ENCODE data around the gene CPA3. TPM values are rescaled to one million over a fixed set of nuclear protein-coding genes. Genes with fewer than 3 reads are reported as not detected.

The CPA3 gene
- total RNA-seq, 2 donors from 2014 or later, result 0.57 TPM; not detected in 1

- Mint-ChIP-seq H3K4me1 (no peaks in the 10 kb centered on the region), H3K27me3 (peaks cover 1% of the 10 kb centered on the region), H3K4me3 (no peak overlapping the region), H3K36me3 (ENCODE audit: low read depth) (no peaks in the 10 kb centered on the region), H3K27ac (no peak overlapping the region)
- no peak for ATAC-seq
- H3K9me3 ChIP-seq (ENCODE audit: control insufficient read depth, low read length, poor library complexity, severe bottlenecking), result no peaks in the 10 kb centered on the region
- no peak for DNase-seq
These were observed 24.6 kb upstream of the CPA3 start for GRCh38 chr3:148840451-148840850.

- Mint-ChIP-seq H3K27ac (no peak overlapping the region), H3K4me1 (no peaks in the 10 kb centered on the region), H3K36me3 (ENCODE audit: low read depth) (no peaks in the 10 kb centered on the region), H3K27me3 (no peaks in the 10 kb centered on the region), H3K4me3 (no peak overlapping the region)
- ATAC-seq, result no peak
- H3K9me3 ChIP-seq (ENCODE audit: control insufficient read depth, low read length, poor library complexity, severe bottlenecking), result no peaks in the 10 kb centered on the region
- no peak for DNase-seq
These were observed 19.2 kb upstream of the CPA3 start for GRCh38 chr3:148845756-148846395.

GRCh38 chr3:148847351-148847750 is 17.7 kb upstream of the CPA3 start:
- H3K4me3 Mint-ChIP-seq, result no peak overlapping the region
- no peaks in the 10 kb centered on the region for H3K27me3 Mint-ChIP-seq
- DNase-seq (no peak), ATAC-seq (no peak)
- H3K9me3 ChIP-seq (ENCODE audit: control insufficient read depth, low read length, poor library complexity, severe bottlenecking), result no peaks in the 10 kb centered on the region
- H3K27ac Mint-ChIP-seq, result no peak overlapping the region
- H3K36me3 Mint-ChIP-seq (ENCODE audit: low read depth), result no peaks in the 10 kb centered on the region
- H3K4me1 Mint-ChIP-seq, result no peaks in the 10 kb centered on the region

GRCh38 chr3:148848410-148848809 is 16.7 kb upstream of the CPA3 start:
- DNase-seq (no peak), ATAC-seq (no peak)
- Mint-ChIP-seq H3K36me3 (ENCODE audit: low read depth) (no peaks in the 10 kb centered on the region), H3K27ac (no peak overlapping the region), H3K27me3 (no peaks in the 10 kb centered on the region), H3K4me3 (no peak overlapping the region), H3K4me1 (no peaks in the 10 kb centered on the region)
- H3K9me3 ChIP-seq (ENCODE audit: control insufficient read depth, low read length, poor library complexity, severe bottlenecking), result no peaks in the 10 kb centered on the region

GRCh38 chr3:148852271-148852992 is 12.7 kb upstream of the CPA3 start:
- peaks cover 9% of the 10 kb centered on the region for H3K27me3 Mint-ChIP-seq
- H3K4me3 Mint-ChIP-seq, result no peak overlapping the region
- H3K36me3 Mint-ChIP-seq (ENCODE audit: low read depth), result no peaks in the 10 kb centered on the region
- no peaks in the 10 kb centered on the region for H3K9me3 ChIP-seq (ENCODE audit: control insufficient read depth, low read length, poor library complexity, severe bottlenecking)
- no peak for DNase-seq
- peaks cover 2% of the 10 kb centered on the region for H3K4me1 Mint-ChIP-seq
- ATAC-seq, result no peak
- H3K27ac Mint-ChIP-seq, result no peak overlapping the region

- Mint-ChIP-seq H3K27me3 (peaks cover 9% of the 10 kb centered on the region), H3K27ac (no peak overlapping the region), H3K4me1 (peaks cover 2% of the 10 kb centered on the region), H3K36me3 (ENCODE audit: low read depth) (no peaks in the 10 kb centered on the region), H3K4me3 (no peak overlapping the region)
- DNase-seq, result no peak
- H3K9me3 ChIP-seq (ENCODE audit: control insufficient read depth, low read length, poor library complexity, severe bottlenecking), result no peaks in the 10 kb centered on the region
- ATAC-seq, result no peak
These were observed 12.0 kb upstream of the CPA3 start for GRCh38 chr3:148853076-148853475.

- DNase-seq (no peak), ATAC-seq (no peak)
- Mint-ChIP-seq H3K27ac (no peak overlapping the region), H3K4me1 (peaks cover 2% of the 10 kb centered on the region), H3K36me3 (ENCODE audit: low read depth) (no peaks in the 10 kb centered on the region), H3K27me3 (peaks cover 9% of the 10 kb centered on the region), H3K4me3 (no peak overlapping the region)
- no peaks in the 10 kb centered on the region for H3K9me3 ChIP-seq (ENCODE audit: control insufficient read depth, low read length, poor library complexity, severe bottlenecking)
These were observed 11.0 kb upstream of the CPA3 start for GRCh38 chr3:148854061-148854460.

- Mint-ChIP-seq H3K4me1 (peaks cover 2% of the 10 kb centered on the region), H3K36me3 (ENCODE audit: low read depth) (no peaks in the 10 kb centered on the region), H3K27me3 (peaks cover 13% of the 10 kb centered on the region), H3K4me3 (no peak overlapping the region), H3K27ac (no peak overlapping the region)
- H3K9me3 ChIP-seq (ENCODE audit: control insufficient read depth, low read length, poor library complexity, severe bottlenecking), result no peaks in the 10 kb centered on the region
- no peak for ATAC-seq
- DNase-seq, result no peak
These were observed 8.7 kb upstream of the CPA3 start for GRCh38 chr3:148856384-148856783.

GRCh38 chr3:148857316-148857715 is 7.8 kb upstream of the CPA3 start:
- ATAC-seq, result no peak
- no peaks in the 10 kb centered on the region for H3K36me3 Mint-ChIP-seq (ENCODE audit: low read depth)
- no peaks in the 10 kb centered on the region for H3K9me3 ChIP-seq (ENCODE audit: control insufficient read depth, low read length, poor library complexity, severe bottlenecking)
- peaks cover 2% of the 10 kb centered on the region for H3K4me1 Mint-ChIP-seq
- no peak overlapping the region for H3K4me3 Mint-ChIP-seq
- peaks cover 17% of the 10 kb centered on the region for H3K27me3 Mint-ChIP-seq
- no peak for DNase-seq
- no peak overlapping the region for H3K27ac Mint-ChIP-seq

GRCh38 chr3:148861277-148861869 is 3.7 kb upstream of the CPA3 start:
- Mint-ChIP-seq H3K36me3 (ENCODE audit: low read depth) (peaks cover 2% of the 10 kb centered on the region), H3K4me3 (no peak overlapping the region), H3K4me1 (no peaks in the 10 kb centered on the region), H3K27me3 (peaks cover 35% of the 10 kb centered on the region), H3K27ac (no peak overlapping the region)
- H3K9me3 ChIP-seq (ENCODE audit: control insufficient read depth, low read length, poor library complexity, severe bottlenecking), result no peaks in the 10 kb centered on the region
- DNase-seq (no peak), ATAC-seq (peak; percentile 40)

GRCh38 chr3:148863297-148863696 is 1.8 kb upstream of the CPA3 start:
- Mint-ChIP-seq H3K36me3 (ENCODE audit: low read depth) (peaks cover 7% of the 10 kb centered on the region), H3K27ac (peak overlapping the region; percentile 19), H3K4me1 (no peaks in the 10 kb centered on the region), H3K27me3 (peaks cover 55% of the 10 kb centered on the region), H3K4me3 (no peak overlapping the region)
- DNase-seq, result no peak
- H3K9me3 ChIP-seq (ENCODE audit: control insufficient read depth, low read length, poor library complexity, severe bottlenecking), result no peaks in the 10 kb centered on the region
- no peak for ATAC-seq

GRCh38 chr3:148863814-148864213 is 1.3 kb upstream of the CPA3 start:
- H3K27me3 Mint-ChIP-seq, result peaks cover 56% of the 10 kb centered on the region
- H3K4me3 Mint-ChIP-seq, result no peak overlapping the region
- no peaks in the 10 kb centered on the region for H3K9me3 ChIP-seq (ENCODE audit: control insufficient read depth, low read length, poor library complexity, severe bottlenecking)
- DNase-seq (no peak), ATAC-seq (no peak)
- peaks cover 7% of the 10 kb centered on the region for H3K36me3 Mint-ChIP-seq (ENCODE audit: low read depth)
- H3K4me1 Mint-ChIP-seq, result no peaks in the 10 kb centered on the region
- peak overlapping the region; percentile 19 for H3K27ac Mint-ChIP-seq

- peaks cover 7% of the 10 kb centered on the region for H3K36me3 Mint-ChIP-seq (ENCODE audit: low read depth)
- DNase-seq, result no peak
These were observed 1.2 kb downstream of the CPA3 start for GRCh38 chr3:148866261-148866660.

More at GRCh38 chr3:148866261-148866660, 1.2 kb downstream of the CPA3 start:
- Mint-ChIP-seq H3K4me1 (no peaks in the 10 kb centered on the region), H3K27ac (no peak overlapping the region), H3K27me3 (peaks cover 57% of the 10 kb centered on the region), H3K4me3 (no peak overlapping the region)
- no peaks in the 10 kb centered on the region for H3K9me3 ChIP-seq (ENCODE audit: control insufficient read depth, low read length, poor library complexity, severe bottlenecking)
- ATAC-seq, result no peak
